Colonic mucosa (tissue), 4 donors: ENCODE measurements around the gene SEMA5B. TPM values are rescaled to one million over a fixed set of nuclear protein-coding genes. Genes with fewer than 3 reads are reported as not detected.

Experiments used
- DNase-seq: peaks from one replicate; pipeline ENCODE4 v3.0.0-alpha.2; 2020
- H3K27ac ChIP-seq: fragments of 200-600 bp; one replicate; pipeline ENCODE4 v1.8.0; 2021
- H3K27me3 ChIP-seq: fragments of 200-600 bp; one replicate; pipeline ENCODE4 v1.8.0; 2021
- H3K36me3 ChIP-seq: fragments of 200-600 bp; one replicate; pipeline ENCODE4 v1.8.0; 2021
- H3K4me1 ChIP-seq: fragments of 200-600 bp; one replicate; pipeline ENCODE4 v1.8.0; 2021; ENCODE audit warnings: mild to moderate bottlenecking
- H3K4me3 ChIP-seq: fragments of 200-600 bp; one replicate; pipeline ENCODE4 v1.8.0; 2021
- H3K9ac ChIP-seq, 2 donors: one replicate each; pipeline ENCODE4 v1.7.0; 2013; ENCODE audit warnings: control low read depth in 2 of 2, low read depth in 2 of 2, low read length in 2 of 2
- H3K9me3 ChIP-seq: fragments of 200-600 bp; one replicate; pipeline ENCODE4 v1.8.0; 2021
- intact Hi-C: fragments of 100-400 bp; cut with DNase I; formaldehyde crosslinking; loops from one replicate; pipeline ENCODE4 v1.14.1; 2022
- total RNA-seq, 2 donors: library from RNA; stranded (reverse); fragmentation: NEBNext Ultra II Directional in 1 of 2; extraction: Animal tissue kit (Norgen Biotek cat#: 25700) in 1 of 2; gene quantifications; one replicate each; pipeline ENCODE4 v1.2.1, GENCODE V29; 2021
- TF ChIP-seq, protein P1 (sequence below): fragments of 200-600 bp; IDR thresholded peaks from one replicate; pipeline ENCODE4 v1.8.0; 2022; ENCODE audit warnings: antibody characterized with exemption, mild to moderate bottlenecking
- donor health status: healthy.
- donor health status: DM: no; HTN: no; CAD: no.
- donor health status: DM: no; HTN: no; CAD: no.

SEMA5B gene
- total RNA-seq, 2 donors from 2014 or later: 0.40 to 1.3 TPM

- Histone ChIP-seq H3K4me3 (no peak overlapping the region), H3K4me1 (no peaks in the 10 kb centered on the region), H3K27ac (no peak overlapping the region), H3K9ac (no peak overlapping the region), H3K9me3 (no peaks in the 10 kb centered on the region), H3K27me3 (no peaks in the 10 kb centered on the region), H3K36me3 (no peaks in the 10 kb centered on the region)
- intact Hi-C loops: loop anchor here (10.0 kb wide), 3 partner anchors 190 to 310 kb away; no protein-coding TSS in a partner anchor
- TF ChIP-seq, protein P1, sequence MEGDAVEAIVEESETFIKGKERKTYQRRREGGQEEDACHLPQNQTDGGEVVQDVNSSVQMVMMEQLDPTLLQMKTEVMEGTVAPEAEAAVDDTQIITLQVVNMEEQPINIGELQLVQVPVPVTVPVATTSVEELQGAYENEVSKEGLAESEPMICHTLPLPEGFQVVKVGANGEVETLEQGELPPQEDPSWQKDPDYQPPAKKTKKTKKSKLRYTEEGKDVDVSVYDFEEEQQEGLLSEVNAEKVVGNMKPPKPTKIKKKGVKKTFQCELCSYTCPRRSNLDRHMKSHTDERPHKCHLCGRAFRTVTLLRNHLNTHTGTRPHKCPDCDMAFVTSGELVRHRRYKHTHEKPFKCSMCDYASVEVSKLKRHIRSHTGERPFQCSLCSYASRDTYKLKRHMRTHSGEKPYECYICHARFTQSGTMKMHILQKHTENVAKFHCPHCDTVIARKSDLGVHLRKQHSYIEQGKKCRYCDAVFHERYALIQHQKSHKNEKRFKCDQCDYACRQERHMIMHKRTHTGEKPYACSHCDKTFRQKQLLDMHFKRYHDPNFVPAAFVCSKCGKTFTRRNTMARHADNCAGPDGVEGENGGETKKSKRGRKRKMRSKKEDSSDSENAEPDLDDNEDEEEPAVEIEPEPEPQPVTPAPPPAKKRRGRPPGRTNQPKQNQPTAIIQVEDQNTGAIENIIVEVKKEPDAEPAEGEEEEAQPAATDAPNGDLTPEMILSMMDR: no peak
- no peak for DNase-seq
These were observed 82.8 kb downstream of the SEMA5B start for GRCh38 chr3:122944671-122945161.

DNA sequence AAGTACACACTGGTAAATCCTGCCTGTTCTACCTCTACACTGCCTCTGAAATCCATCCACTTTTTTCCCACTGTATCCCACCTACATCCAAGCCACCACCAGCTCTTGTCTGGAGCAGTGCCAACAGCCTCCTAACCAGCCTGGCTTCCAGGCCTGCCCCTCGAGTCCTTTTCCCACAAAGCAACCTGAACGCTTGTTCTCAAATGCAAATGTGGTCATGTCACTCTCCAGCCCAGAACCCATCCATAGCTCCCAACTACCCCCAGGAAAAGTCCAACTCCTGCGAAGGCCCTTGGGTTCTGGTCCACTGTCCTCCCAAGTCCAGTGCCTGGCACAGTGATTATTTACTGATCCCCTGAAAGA, 83.8 kb downstream of the SEMA5B start:
- no peaks in the 10 kb centered on the region for H3K4me1 ChIP-seq
- H3K9me3 ChIP-seq: no peaks in the 10 kb centered on the region
- no peak for DNase-seq
- no peaks in the 10 kb centered on the region for H3K36me3 ChIP-seq
- intact Hi-C loops: loop anchor here (2.0 to 10.0 kb wide), 4 partner anchors 85 to 311 kb away; no protein-coding TSS in a partner anchor
- H3K27me3 ChIP-seq: no peaks in the 10 kb centered on the region
- TF ChIP-seq, protein P1: no peak
- no peak overlapping the region for H3K27ac ChIP-seq
- H3K4me3 ChIP-seq: no peak overlapping the region
- no peak overlapping the region for H3K9ac ChIP-seq

DNA sequence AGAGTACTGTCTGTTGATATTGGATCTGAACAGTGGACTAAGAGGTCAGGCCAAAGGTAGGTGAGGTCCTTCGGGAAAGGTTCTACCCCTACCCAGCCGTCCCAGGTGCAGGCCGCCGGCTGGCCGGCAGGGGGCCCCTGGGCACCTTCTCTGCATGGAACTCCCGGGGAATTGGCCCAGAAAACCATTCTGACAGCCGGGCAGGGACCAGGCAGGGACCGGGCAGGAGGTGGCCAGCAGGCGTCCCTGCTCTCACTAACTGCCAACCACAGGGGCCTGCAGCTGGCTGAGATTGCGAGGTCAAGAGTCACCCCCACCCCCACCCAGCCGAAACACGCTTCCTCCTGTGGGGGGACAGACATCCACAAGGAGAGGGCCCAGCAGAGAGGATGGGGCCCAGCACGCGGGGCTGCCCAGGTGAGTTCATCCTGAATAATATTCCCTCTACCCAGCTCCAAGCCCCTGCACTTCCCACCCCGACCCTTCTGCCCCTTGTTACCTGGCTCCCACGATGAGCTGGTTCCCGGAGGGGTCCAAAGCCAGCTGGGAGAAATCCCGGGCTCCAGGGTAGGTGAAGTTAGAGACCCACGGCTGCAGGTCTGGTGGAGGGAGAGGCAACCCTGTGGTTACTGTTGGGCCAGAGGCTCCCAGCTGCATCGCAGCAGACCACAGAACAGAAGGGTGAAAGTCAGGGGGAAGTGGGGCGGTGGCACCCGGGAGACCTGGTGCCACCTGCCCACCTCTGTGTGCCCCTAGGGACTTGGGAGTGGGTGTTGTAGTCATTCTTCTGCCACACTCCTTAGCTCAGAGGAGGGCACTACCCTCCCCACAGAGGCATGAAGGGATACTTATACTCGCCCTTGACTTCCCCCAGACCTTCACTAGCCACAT, 84.4 kb downstream of the SEMA5B start:
- Histone ChIP-seq H3K9me3 (no peaks in the 10 kb centered on the region), H3K27ac (no peak overlapping the region), H3K9ac (no peak overlapping the region), H3K4me3 (no peak overlapping the region), H3K36me3 (no peaks in the 10 kb centered on the region), H3K27me3 (no peaks in the 10 kb centered on the region), H3K4me1 (no peaks in the 10 kb centered on the region)
- DNase-seq: peak; percentile 63
- intact Hi-C loops: loop anchor here (2.0 to 10.0 kb wide), 4 partner anchors 86 to 312 kb away; no protein-coding TSS in a partner anchor
- TF ChIP-seq, protein P1: peak; percentile 93

GRCh38 chr3:122942239-122942638, 85.3 kb downstream of the SEMA5B start:
- H3K27ac ChIP-seq: no peak overlapping the region
- no peaks in the 10 kb centered on the region for H3K36me3 ChIP-seq
- H3K9me3 ChIP-seq: no peaks in the 10 kb centered on the region
- TF ChIP-seq, protein P1: no peak
- no peak for DNase-seq
- H3K9ac ChIP-seq: no peak overlapping the region
- H3K4me1 ChIP-seq: no peaks in the 10 kb centered on the region
- H3K4me3 ChIP-seq: no peak overlapping the region
- intact Hi-C loops: loop anchor here (2.0 to 10.0 kb wide), 4 partner anchors 87 to 313 kb away; no protein-coding TSS in a partner anchor
- H3K27me3 ChIP-seq: no peaks in the 10 kb centered on the region

DNA sequence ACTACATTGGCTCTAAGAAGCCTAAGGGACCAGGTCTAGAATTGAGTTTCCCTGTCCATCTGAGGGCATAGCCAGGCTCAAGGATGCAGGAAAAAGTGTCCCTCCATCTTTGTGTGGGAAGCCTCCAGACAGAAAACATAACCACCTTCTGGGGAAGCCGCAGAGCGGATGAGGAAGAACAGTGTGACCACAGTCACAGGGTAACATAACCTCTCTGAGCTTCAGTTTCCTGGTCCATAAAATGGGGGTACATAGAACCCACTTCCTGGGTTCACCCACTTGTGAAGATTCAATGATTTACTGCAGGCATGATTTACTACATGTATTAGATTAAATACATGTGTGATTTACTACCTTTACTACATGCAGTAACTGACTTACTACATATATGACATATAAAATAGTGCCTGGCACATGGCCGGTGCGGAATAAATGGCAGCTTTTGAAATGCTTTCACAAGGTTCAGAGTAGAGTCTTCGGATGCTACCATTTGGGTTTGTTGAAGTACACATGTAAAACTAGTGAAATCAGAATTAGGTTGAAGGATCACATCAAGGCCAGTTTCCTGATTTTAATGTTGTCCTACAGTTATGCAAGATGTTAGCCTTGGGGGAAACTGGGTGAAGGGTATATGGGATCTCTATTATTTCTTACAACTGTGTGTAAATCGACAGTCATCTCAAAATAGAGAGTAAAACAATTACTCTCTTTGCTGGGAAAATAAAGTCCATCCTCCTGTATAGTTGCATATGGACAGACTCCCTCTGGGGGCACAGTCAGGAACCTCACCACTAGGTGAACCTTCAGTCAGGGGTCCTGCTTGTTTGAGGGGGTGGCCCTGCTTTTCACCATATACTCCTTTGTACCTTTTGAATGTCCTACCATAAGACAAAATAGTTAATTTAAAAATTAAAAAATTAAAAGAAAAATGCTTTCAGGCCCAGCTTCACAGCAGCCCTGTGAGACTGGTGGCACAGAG, 86.0 kb downstream of the SEMA5B start:
- TF ChIP-seq, protein P1: no peak
- Histone ChIP-seq H3K27ac (no peak overlapping the region), H3K9me3 (no peaks in the 10 kb centered on the region), H3K9ac (no peak overlapping the region), H3K27me3 (no peaks in the 10 kb centered on the region), H3K4me1 (no peaks in the 10 kb centered on the region), H3K4me3 (no peak overlapping the region), H3K36me3 (no peaks in the 10 kb centered on the region)
- DNase-seq: no peak
- intact Hi-C loops: loop anchor here (2.0 to 10.0 kb wide), 4 partner anchors 87 to 313 kb away; no protein-coding TSS in a partner anchor
